Measurements from ENCODE around the gene HOMER2.
"Not testable (repeated sequence)": the region's sequence is repeated elsewhere in the genome, so short reads cannot be mapped to it uniquely, and the experiment has no call there.

The HOMER2 gene

DNA sequence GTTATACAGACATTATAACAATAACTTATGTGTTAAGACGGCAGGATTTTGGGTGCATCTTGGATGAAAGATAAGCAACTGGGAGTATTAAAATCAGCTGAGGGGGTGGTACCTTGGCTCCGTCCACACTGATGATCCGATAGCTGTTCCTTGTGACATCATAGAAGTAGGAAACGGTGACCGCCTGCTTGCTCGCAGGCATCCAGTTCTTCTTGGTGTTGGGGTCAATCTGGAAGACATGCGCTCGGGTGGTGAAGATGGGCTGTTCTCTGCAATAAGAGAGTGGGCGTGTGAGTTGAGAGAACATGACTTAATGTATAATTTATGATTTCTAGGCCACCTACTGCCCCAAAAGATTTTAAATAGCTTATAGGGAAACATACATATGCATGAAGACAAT is 59.9 kb downstream of the HOMER2 start:
- DNase-seq, result no peak

DNA sequence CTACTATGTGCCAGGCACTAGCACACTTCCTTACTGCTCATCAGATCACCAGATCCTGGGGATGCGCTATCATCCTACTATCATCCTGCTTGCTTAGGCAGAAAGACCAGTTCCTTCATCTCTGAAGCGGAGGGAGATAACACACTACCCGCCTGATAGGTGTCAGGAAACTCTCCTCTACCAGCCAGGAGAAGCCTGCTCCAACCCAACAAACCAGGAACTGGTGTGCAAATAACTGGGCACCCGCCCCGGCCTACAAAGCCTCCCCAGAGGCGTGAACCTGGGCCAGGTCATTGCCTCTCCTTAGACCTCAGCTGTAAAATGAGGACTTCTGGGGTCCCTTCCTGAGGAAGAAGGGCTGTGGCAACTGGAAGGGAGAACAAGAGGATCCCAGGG is 61.5 kb downstream of the HOMER2 start:
- no peak for DNase-seq

DNA sequence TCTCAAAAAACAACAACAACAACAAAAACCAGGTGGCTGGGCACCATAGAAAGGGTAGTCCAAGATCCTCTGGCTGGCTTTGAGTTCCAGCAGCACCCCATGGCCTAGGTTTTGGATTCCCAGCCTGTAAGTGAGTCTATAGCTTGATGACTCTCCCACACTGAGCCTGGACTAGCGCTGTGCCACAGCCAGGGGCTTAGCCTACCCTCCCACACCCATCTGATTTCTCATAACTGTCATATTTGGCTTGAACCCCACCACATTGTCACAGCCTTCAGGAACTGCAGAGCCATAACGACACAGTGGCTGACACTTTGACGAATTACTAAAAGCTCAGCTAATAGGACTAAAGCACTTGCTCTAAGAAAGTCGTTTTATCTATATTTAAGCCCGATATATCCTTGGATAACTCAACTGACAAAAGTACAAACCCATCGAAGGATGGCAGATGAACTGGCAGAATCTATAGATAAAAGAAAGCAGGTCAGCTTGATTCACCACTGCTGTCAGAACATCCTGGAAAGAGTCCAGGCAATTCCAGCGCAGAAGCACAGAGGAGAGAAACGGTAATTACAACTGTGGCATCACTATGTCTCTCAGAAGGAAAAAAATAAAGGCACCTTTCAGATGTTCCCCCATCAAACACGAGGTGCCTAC is 62.1 kb downstream of the HOMER2 start:
- no peak for DNase-seq

DNA sequence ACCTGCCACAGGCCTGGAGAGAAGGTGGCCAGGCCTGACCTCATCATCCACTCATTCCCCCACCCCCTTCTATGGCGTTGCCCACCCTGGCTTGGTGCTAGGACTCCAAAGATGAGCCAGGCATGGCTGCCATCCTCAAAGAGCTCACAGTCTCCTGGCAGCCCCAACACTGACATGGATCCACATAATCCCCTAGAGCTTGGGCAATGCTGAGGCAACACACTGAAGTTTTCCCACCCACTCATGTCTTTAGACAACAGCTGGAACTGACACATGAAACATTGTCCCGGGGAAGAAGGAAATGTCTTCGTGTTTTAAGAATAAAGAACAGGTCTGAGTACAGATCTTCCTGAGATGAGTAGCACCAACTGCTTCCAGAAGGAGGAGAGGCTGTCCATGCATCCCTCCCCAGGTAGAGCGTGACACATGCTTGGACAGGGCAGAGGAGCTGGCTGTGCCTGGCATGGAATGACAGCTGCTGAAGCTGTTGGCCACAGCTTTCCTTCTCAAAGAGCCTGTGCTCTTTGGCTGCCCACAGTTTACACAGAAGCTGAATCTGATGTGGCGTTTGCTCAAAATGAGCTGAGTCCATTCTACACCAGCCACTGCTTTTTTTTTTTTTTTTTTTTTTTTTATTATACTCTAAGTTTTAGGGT is 70.1 kb downstream of the HOMER2 start:
- no peak for DNase-seq

DNA sequence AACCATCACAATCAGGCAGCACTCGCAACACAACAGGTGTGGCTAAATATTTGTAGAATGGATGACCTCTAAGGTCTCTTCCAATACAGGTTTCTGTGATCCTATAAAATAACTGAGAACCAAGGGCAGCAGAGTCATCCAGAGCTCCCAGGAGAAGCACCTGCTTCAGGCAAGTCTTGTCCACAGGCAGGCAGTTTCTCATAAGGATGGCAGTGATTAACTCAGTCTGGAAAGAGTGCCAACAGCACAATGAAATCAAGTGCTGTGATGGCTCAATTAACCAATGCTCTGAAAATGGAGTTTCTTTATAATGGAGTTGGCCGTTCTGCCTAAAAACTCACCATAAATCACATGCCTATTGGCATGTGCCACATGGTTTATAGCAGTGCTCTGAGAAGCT is 70.8 kb downstream of the HOMER2 start:
- no peak for DNase-seq

DNA sequence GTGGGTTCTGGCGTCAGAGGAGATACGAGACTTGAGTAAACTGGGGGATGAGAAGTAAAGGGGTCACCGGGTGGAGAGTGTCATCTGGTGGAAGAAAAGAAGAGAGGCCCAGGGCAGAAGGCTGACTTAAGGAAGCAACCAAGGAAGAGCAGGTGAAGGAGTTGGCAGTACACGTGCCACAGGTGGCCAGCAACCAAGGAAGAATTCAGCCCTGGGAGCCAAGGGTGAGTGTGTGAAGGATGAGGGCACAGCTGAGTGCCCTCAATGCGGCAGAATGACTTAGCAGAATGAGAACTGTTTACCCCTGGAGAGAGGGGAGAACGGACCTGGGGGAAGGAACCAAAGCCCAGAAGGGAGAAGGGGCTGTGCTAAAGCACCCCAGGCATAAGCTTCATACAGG is 71.8 kb downstream of the HOMER2 start:
- DNase-seq, result no peak

DNA sequence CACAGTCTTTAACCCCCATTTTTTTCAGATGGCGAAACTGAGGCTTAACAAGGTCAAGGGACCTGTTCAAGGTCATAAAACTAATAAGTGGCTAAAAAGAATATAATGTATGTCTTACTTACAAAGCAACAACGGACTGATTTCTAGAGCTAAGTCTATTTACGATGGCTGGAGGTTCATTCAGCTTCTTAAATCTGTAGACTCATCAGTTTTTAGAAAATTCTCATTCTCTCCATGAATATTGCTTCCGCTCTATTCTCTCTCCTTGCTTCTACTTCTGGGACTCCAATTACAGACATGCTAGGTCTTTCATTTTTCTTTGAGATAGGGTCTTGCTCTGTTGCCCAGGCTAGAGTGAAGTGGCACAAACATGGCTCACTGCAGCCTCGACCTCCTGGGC is 74.2 kb downstream of the HOMER2 start:
- no peak for DNase-seq

DNA sequence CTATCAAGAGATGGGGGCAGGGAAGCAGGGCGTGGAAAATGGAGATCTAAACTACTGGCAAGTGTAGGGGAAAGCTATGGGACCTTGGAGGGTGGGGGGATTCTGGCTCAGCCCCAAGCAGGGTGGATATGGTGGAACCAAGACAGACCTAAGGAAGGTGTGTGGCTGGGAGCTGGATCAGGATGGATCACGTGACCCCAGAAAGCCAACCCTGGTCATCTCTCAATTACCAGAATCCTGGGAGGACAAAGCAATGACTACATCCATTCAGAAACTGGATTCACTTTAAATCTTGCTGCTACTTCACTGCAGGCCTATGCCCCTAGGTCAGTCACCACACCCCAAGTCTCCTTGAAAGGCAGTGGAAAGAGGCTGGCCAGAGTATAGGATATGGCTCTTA is 74.7 kb downstream of the HOMER2 start:
- DNase-seq, result no peak

DNA sequence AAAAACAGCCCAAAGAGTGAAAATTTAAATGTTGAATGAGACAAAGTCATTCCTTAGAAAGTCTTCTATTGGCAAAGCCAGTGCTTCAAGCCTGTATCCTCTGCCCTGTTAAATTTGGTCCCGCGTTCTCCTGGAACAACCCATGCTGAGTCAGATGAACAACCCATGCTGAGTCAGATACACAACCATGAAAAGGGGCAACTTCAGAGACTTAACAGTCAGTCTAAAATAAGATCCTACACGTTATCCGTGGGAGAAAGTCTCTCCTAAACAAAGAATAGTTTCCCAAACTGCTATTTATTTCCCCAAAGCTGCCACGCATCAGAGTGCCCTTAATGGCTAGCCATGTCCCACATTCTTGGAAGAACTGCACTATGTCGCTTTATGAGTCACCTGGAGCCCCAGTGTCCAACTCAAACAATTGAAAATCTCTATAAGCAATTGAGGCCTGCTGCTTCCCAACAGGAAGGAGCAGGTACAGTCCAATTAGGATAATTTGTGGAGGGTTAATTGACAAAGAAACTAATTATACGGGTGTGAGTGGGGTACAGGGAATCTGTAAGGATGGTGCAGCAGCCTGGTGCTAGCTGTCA is 77.0 kb downstream of the HOMER2 start:
- peak; percentile 48 for DNase-seq

DNA sequence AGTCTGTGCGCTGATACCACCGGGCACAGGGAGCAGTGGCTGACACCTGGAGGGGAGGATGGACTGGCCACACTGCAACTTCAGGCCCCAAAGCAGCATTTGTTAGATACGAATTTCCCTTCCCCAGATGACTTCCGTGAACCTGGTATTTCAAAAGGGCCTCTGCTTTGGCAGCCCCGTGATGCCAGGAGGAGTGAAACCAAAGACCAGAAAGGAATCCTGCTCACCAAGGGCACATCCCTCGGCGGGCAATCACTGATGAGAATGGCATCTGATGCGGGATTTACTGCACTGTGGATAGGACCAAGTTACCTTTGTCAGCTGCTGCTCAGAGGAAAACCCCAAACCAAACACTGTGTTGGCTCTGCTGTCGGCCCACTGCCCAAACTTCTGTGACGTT is 77.6 kb downstream of the HOMER2 start:
- no peak for DNase-seq

DNA sequence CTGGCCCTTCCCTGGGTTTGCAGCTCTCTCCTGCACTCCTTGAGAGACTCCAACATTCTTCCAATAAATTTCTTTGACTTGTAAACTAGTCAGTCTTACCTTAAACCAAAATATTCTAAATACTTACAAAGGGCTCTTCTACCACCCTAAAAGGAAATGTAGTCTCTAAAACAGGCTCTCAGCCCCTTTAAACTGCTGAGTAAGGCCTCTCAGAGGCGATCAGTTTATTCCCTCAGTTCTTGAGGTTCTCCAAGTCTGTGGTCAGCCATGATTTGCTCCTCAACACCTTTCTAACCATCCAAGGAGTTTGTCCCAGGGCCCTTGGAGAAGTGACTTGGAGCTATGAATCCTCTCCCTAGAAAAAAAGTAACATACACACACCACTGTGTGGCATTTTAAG is 78.3 kb downstream of the HOMER2 start:
- no peak for DNase-seq

DNA sequence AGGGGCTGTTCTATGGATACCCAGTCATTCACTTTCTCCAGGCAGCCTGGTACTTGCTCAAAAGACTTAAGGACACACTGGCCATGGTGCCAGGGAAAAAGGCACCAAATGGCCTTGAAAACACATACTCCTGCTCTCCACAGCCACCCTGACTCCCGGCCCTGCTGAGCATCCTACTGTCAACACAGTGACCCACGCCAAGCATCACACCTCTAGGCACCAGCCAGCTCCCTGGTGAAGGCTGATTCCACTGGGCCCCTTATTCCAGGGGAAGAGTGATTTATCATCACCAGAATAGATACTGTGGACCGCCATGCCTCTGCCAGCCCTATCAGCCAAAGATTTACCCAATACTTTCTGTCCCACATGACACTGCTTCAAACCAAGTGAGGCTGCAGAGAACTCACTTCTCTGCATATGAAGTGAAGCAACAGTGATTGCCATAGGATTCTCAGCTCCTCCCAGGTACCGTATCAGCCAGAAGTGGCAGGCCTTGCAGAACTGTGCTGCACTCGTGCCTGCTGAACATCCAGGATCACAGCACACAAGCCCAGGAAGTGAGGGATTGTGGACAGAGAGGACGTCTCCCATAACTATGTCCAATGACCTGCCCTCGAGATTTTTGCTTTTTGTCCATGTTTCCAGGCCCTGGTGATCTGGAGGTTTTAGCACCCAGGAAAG is 79.4 kb downstream of the HOMER2 start:
- no peak for DNase-seq

DNA sequence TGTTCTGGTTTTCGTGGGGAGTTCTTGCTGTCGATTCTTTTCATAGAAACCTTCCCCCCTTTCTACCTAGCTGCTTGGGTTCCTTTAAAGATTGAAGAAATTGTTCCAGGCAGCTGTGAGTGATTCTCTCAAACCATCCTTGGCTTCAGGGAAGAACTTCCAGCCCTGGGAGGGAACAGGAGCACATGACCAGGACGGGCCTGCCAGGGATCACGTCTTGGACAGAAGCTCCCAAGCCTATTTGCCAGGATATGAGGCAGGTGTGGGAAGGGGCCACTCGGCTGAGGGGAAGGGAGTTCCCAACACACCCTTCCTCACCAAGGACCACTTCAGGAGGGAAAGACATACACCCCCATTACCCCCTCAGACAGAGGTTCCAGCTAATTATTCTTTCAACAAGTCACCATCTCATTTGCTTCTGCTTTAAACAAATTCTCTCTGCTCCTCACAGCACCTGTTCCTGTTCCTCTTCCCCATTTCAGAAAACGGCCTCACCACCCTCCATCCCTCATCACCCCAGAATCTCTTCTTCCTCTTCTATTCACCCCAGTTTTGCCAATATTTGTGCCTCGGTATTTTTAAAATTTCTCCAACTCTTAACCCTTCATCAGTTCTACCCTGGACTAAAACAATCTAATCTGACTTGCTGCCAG is 80.6 kb downstream of the HOMER2 start:
- no peak for DNase-seq

DNA sequence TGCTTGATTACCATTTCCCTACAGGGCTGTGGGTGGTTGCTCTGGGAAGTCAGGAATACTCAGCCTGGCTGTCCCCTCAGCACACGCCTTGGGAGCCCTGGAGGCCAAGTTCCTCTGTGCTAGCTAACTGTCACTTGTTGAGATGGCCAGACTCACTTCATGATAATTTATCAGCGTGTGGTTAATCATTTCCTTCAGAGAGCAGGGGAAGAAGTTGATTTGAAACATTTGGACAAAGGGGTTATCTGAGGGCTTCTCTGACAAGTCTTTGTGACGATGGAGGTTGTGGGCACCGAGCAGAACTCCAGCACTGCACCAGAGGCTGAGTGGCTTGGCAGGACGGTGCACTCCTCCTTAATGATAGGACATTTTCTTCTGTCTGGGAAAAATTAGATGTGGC is 81.2 kb downstream of the HOMER2 start:
- no peak for DNase-seq

DNA sequence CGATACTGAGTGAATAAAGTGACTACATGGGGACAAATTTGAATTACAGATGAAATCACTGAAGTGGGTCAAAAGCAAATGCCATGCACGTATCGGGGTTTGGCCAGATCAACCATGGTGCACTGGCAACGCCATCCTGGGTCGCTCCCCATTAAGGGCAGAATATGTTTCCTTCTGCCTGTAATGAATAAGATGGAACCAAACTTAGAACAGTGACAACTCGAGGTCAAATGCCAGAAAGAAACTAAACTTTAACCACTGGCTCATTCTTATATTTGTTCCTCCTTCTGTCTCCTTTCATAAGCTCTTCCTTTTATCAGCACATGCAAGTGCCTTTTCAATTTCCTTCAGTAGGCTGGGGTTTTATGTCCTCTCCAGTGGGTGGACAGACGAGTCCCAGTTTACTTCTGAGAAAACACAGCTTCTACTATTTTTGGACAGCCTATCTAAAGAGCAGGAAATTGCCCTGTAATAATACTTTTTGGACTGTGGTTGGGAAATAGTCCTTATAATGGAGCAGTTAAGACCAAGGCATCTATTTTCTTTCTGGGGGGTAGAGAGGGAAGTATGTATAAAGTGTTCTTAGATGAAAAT is 81.7 kb downstream of the HOMER2 start:
- DNase-seq, result no peak

DNA sequence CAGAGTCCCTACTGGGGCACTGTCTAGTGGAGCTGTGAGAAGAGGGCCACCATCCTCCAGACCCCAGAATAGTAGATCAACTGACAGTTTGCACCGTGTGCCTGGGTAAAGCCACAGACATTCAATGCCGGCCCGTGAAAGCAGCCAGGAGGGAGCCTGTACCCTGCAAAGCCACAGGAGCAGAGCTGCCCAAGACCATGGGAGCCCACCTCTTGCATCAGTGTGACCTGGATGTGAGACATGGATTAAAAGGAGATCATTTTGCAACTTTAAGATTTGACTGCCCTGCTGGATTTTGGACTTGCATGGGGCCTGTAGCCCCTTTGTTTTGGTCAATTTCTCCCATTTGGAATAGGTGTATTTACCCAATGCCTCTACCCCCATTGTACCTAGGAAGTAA is 86.5 kb downstream of the HOMER2 start:
- not testable (repeated sequence) for DNase-seq

DNA sequence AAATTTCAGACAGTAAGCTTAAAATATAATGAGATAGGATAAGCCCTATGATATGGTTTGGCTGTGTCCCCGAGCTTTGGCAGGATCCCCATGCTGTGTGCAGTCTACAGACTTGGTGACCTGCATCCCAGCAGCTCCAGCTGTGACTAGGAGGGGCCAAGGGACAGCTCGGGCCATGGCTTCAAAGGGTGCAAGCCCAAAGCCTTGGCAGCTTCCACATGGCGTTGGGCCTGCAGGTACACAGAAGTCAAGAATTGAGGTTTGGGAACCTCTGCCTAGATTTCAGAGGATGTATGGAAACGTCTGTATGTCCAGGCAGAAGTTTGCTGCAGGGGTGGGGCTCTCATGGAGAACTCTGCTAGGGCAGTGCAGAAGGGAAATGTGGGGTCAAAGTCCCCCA is 86.9 kb downstream of the HOMER2 start:
- not testable (repeated sequence) for DNase-seq

DNA sequence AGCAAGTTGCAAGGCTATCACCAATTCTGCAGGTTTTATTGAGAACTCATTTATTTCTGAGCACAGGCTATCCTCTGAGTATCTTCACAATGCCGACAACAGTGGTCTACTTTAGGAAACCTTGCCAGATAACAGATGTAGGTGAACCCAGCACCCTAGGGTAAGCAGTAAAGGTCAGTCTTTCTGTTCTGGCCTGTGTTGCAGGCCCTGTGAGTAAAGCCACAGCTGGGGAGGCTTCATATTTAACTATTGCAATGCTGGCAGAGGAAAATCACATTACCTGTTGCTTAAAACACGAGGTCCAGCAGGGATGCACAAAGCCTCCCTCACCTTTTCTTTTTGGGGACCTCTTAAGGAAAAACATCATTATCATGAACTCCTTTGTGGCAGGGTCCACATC is 87.6 kb downstream of the HOMER2 start:
- DNase-seq, result no peak

DNA sequence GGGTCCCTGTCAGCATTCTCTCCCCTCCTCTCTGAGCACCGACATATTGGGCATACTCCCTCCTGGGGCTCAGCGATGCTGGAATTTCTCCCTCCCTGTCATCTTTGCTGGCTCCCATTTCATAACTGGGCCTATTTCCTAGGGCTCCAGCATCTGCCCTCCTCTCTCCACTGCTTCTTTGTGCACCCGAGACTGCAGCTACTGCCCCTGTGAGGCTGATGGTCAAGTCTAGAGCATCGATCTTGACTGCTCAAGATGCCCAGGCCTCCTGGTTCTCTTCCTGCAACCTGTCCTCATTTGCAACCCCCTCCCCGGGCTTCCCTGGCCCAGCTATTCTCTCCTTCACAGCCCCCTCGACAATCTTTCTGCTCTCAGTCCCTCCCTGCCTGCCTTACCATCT is 89.6 kb downstream of the HOMER2 start:
- no peak for DNase-seq

DNA sequence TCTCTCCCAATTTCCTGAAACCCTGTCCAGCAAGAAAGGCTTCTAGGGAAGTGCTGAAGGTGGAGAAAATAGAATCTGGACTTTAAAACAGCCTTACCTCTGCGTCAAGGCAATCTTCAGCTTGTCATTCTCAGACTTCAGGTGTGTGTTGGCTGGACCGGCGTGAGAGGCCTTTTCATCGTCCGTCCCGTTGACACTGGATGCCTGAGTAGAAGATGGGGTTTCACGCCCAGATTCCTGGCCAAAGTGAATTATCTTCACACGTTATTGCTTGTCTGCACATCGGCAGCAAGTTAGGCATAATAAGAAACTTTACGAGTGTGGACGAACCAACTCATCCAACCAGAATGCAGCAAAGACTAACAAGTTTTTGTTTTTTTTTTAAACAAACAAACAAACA is 93.6 kb downstream of the HOMER2 start:
- no peak for DNase-seq

DNA sequence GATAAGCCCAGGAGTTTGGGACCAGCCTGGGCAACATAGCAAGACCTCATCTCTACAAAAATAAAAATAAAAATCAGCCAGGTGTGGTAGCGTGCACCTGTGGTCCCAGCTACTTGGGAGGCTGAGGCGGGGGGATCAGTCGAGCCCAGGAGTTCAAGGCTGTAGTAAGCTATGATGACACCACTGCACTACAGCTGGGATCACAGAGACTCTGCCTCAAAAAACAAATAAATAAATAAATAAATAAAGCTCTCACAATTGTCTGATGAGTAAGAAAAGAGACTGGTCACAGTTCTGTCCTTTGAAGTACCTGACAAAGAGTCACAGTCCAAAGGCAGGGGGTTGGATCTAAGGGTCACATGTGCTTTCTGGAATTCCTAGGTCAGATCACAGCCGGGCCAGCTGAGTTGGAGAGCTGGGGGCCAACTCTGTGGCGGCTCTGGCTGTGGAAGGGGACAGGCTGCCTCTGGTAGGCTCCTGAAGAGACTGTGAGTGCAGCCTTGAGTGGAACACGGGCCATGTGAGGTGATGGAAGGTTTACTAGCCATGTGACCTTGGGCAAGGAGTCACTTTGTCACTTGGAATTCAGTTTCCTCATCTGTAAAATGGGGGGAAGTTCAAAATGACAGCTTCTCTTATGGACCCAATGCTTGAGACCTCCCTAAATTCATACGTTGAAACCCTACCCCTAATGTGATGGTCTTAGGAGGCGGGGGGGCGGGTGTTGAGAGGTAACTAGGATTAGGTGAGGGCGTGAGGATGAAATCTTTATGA is 95.9 kb downstream of the HOMER2 start:
- no peak for DNase-seq
